ENCODE measurements around the gene PARD3B. TPM values are rescaled to one million over a fixed set of nuclear protein-coding genes. Genes with fewer than 3 reads are reported as not detected.

The PARD3B gene
- total RNA-seq, 1 donor from 2014 or later = 29.7 TPM

- Mint-ChIP-seq H3K36me3 (ENCODE audit: insufficient read depth) (peaks cover 6% of the 10 kb centered on the region), H3K27ac (no peak overlapping the region), H3K4me1 (ENCODE audit: low read depth) (no peaks in the 10 kb centered on the region), H3K4me3 (ENCODE audit: low read depth) (no peak overlapping the region), H3K27me3 (no peaks in the 10 kb centered on the region), H3K9me3 (ENCODE audit: low read depth) (peaks cover 8% of the 10 kb centered on the region)
- no peak for DNase-seq (ENCODE audit: low spot score, unreplicated experiment)
- TF ChIP-seq, protein P1, sequence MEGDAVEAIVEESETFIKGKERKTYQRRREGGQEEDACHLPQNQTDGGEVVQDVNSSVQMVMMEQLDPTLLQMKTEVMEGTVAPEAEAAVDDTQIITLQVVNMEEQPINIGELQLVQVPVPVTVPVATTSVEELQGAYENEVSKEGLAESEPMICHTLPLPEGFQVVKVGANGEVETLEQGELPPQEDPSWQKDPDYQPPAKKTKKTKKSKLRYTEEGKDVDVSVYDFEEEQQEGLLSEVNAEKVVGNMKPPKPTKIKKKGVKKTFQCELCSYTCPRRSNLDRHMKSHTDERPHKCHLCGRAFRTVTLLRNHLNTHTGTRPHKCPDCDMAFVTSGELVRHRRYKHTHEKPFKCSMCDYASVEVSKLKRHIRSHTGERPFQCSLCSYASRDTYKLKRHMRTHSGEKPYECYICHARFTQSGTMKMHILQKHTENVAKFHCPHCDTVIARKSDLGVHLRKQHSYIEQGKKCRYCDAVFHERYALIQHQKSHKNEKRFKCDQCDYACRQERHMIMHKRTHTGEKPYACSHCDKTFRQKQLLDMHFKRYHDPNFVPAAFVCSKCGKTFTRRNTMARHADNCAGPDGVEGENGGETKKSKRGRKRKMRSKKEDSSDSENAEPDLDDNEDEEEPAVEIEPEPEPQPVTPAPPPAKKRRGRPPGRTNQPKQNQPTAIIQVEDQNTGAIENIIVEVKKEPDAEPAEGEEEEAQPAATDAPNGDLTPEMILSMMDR (IDR thresholded peaks at IDR 0.05; ENCODE audit: unreplicated experiment) = no peak
These were observed 106.8 kb downstream of the PARD3B start for GRCh38 chr2:204652063-204652462.

DNA sequence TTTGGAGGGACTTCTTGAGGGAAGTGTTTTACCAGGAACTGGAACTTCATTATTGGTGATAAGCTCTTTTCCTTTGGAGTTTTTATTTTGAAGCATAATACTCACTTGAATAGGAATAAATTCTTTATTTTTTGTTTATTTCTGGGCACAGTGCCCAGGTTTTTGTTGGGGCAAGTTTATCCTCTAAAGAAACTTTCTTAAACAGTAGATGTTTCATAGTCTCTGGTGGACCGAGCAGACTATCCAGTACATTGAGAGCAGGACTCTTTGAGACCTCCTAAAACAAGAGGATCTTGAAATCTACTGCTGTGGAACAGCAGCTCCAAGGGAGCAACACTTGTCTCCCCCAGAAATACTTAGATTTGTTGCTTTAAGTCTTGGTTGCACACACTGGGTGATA is 109.4 kb downstream of the PARD3B start:
- TF ChIP-seq, protein P1 (IDR thresholded peaks at IDR 0.05; ENCODE audit: unreplicated experiment) = no peak
- no peak overlapping the region for H3K4me3 Mint-ChIP-seq (ENCODE audit: low read depth)
- H3K27me3 Mint-ChIP-seq = no peaks in the 10 kb centered on the region
- H3K4me1 Mint-ChIP-seq (ENCODE audit: low read depth) = peaks cover 3% of the 10 kb centered on the region
- peaks cover 6% of the 10 kb centered on the region for H3K36me3 Mint-ChIP-seq (ENCODE audit: insufficient read depth)
- no peak for DNase-seq (ENCODE audit: low spot score, unreplicated experiment)
- H3K9me3 Mint-ChIP-seq (ENCODE audit: low read depth) = peaks cover 8% of the 10 kb centered on the region
- H3K27ac Mint-ChIP-seq = no peak overlapping the region

- Mint-ChIP-seq H3K27me3 (no peaks in the 10 kb centered on the region), H3K4me3 (ENCODE audit: low read depth) (no peak overlapping the region), H3K9me3 (ENCODE audit: low read depth) (peaks cover 8% of the 10 kb centered on the region), H3K36me3 (ENCODE audit: insufficient read depth) (peaks cover 6% of the 10 kb centered on the region), H3K4me1 (ENCODE audit: low read depth) (peaks cover 4% of the 10 kb centered on the region), H3K27ac (no peak overlapping the region)
- TF ChIP-seq, protein P1 (IDR thresholded peaks at IDR 0.05; ENCODE audit: unreplicated experiment) = no peak
- no peak for DNase-seq (ENCODE audit: low spot score, unreplicated experiment)
These were observed 109.8 kb downstream of the PARD3B start for GRCh38 chr2:204655101-204655500.

- DNase-seq (ENCODE audit: low spot score, unreplicated experiment) = no peak
- no peaks in the 10 kb centered on the region for H3K27me3 Mint-ChIP-seq
- H3K27ac Mint-ChIP-seq = no peak overlapping the region
- TF ChIP-seq, protein P1 (IDR thresholded peaks at IDR 0.05; ENCODE audit: unreplicated experiment) = no peak
- peaks cover 6% of the 10 kb centered on the region for H3K36me3 Mint-ChIP-seq (ENCODE audit: insufficient read depth)
- peaks cover 8% of the 10 kb centered on the region for H3K9me3 Mint-ChIP-seq (ENCODE audit: low read depth)
- peaks cover 5% of the 10 kb centered on the region for H3K4me1 Mint-ChIP-seq (ENCODE audit: low read depth)
- H3K4me3 Mint-ChIP-seq (ENCODE audit: low read depth) = no peak overlapping the region
These were observed 110.4 kb downstream of the PARD3B start for GRCh38 chr2:204655626-204656025.

- Mint-ChIP-seq H3K27me3 (no peaks in the 10 kb centered on the region), H3K4me3 (ENCODE audit: low read depth) (no peak overlapping the region), H3K4me1 (ENCODE audit: low read depth) (peaks cover 5% of the 10 kb centered on the region)
These were observed 111.7 kb downstream of the PARD3B start for GRCh38 chr2:204657024-204657423.

More at GRCh38 chr2:204657024-204657423, 111.7 kb downstream of the PARD3B start:
- Mint-ChIP-seq H3K36me3 (ENCODE audit: insufficient read depth) (peaks cover 4% of the 10 kb centered on the region), H3K27ac (no peak overlapping the region), H3K9me3 (ENCODE audit: low read depth) (peaks cover 8% of the 10 kb centered on the region)
- DNase-seq (ENCODE audit: low spot score, unreplicated experiment) = no peak
- TF ChIP-seq, protein P1 (IDR thresholded peaks at IDR 0.05; ENCODE audit: unreplicated experiment) = no peak

Data from progenitor cell of endocrine pancreas (in vitro differentiated cells).